GM13976 (cell line): ENCODE measurements around the gene RAB27B.

ENCODE experiments used
- DNase-seq: peaks from one replicate; pipeline ENCODE4 v3.0.0; 2012; ENCODE audit warnings: low spot score
- in situ Hi-C: fragments of 300-500 bp; cut with MboI; formaldehyde crosslinking; loops from one replicate; pipeline ENCODE4 v1.12.0; 2022; ENCODE audit warnings: low sequenced_read_pairs, mixed read lengths, inconsistent platforms; ENCODE audit not compliant: unreplicated experiment
- TF ChIP-seq, protein P1 (sequence below): IDR thresholded peaks from 2 replicates; pipeline ENCODE4 v1.5.1; 2012; ENCODE audit warnings: borderline replicate concordance, mild to moderate bottlenecking; ENCODE audit not compliant: insufficient read depth; ENCODE audit errors: extremely low read depth, missing control alignments, control extremely low read depth

RAB27B gene

DNA sequence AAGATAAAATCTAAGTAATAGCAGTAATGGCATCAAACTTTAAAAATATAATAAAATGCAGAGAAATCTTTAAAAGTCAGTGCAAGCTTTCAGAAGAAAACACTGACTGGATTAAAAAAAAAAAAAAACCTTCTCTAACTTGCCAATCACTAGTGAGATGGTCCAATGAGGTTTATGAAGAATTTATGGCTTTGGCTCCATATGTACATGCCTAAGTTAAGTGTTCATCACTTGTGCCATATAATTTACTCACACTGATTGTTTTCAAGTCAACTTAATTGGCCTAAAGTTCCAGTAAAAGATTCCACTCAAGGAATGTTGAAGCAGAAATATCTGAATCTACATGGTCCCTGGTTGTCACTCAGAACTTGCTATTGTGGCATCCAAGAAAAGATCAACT is 40.7 kb upstream of the RAB27B start:
- no peak for DNase-seq
- in situ Hi-C loops: no loop called here
- TF ChIP-seq, protein P1, sequence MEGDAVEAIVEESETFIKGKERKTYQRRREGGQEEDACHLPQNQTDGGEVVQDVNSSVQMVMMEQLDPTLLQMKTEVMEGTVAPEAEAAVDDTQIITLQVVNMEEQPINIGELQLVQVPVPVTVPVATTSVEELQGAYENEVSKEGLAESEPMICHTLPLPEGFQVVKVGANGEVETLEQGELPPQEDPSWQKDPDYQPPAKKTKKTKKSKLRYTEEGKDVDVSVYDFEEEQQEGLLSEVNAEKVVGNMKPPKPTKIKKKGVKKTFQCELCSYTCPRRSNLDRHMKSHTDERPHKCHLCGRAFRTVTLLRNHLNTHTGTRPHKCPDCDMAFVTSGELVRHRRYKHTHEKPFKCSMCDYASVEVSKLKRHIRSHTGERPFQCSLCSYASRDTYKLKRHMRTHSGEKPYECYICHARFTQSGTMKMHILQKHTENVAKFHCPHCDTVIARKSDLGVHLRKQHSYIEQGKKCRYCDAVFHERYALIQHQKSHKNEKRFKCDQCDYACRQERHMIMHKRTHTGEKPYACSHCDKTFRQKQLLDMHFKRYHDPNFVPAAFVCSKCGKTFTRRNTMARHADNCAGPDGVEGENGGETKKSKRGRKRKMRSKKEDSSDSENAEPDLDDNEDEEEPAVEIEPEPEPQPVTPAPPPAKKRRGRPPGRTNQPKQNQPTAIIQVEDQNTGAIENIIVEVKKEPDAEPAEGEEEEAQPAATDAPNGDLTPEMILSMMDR: no peak

DNA sequence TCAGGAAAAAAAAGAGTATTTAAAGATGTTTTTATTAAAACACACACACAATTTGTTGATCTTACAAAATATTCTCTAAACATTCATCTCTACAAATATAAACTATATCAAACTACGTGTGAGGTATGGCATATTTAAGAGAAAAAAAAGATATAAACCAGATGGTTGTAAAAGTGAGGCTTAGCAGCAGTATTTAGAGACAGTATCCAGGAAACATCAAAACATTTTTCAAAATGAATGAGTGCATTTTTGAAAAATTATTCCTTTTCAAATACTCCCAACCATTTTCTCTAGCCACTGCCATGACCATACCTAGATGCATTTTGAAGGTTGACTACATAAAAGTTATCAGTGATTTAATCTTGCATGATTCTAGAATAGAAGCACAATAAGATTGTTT is 38.2 kb upstream of the RAB27B start:
- in situ Hi-C loops: no loop called here
- DNase-seq: no peak

DNA sequence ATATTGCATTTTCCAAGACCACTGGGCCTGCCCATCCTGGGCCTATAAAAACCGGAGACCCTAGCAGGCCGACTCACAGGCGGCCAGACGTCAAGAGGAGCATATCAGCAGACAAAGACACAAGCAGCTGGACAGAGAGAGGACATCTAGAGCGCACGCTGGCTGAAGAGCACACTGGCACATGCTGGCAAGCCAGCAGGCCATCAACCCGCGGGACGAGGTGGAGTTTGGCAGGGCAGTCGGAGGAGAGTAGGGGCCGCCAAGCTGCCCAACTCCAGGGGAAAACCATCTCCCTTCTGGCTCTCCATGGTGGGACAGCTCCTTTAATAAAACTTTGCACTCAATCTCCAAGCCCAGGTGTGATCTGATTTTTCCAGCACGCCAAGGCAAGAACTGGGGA is 36.6 kb upstream of the RAB27B start:
- DNase-seq: no peak
- in situ Hi-C loops: no loop called here
- TF ChIP-seq, protein P1: no peak

More for the DNA sequence above, 38.2 kb upstream of the RAB27B start:
- TF ChIP-seq, protein P1: no peak

DNA sequence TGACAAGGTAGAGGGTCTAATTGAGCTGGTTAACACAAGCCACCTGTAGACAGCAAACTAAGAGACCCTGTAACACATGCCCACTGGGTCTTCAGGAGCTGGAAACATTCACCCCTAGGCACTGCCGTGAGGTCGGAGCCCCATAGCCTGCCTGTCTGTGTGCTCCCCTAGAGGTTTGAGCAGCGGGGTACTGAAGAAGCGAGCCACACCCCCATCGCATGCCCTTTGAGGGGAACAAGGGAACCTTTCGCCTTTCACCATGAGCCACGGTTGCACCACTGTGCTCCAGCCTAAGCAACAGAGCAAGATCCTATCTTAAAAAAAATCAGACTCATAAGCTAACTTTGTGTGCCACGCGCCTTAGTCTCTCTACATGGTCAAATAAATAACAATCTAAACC is 36.2 kb upstream of the RAB27B start:
- no peak for DNase-seq
- in situ Hi-C loops: no loop called here
- TF ChIP-seq, protein P1: no peak

DNA sequence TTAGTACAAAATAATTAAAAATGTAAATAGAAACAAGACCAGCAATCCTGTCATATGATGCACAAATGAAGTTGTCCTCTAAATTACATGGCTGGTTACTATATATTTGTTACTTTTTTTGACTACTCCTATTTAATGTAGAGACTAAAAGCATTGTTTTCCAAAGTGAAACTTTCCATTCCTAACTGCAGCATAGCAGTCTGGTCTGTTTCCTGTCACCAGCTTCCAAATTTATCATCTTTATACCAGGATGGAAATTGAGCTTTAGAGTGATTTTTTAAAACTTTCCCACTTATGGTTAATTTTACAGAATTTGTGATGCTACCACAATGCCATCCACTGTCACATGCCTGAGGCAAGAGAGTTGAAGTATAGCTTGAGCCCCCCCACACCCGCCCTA is 33.5 kb upstream of the RAB27B start:
- TF ChIP-seq, protein P1: no peak
- DNase-seq: no peak
- in situ Hi-C loops: no loop called here

DNA sequence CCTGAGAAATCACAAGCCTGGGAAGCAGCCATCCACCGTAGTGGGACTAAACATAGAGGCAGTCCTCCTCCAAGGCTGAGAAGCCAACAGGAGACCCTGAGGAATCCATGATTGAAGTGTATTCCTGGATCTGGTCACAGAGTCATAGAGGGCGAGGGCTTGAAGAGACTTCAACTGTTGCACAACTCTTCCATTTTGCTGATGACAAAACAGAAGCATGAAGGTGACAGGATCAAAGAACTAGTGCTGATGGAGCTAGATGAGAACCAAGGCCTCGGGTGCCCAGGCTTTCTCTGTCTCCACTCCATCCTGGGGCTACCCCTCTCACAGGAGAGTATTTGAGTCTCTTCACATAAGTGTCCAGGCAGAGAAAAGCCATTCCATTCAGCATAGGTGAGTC is 30.1 kb upstream of the RAB27B start:
- TF ChIP-seq, protein P1: no peak
- in situ Hi-C loops: no loop called here
- DNase-seq: no peak

DNA sequence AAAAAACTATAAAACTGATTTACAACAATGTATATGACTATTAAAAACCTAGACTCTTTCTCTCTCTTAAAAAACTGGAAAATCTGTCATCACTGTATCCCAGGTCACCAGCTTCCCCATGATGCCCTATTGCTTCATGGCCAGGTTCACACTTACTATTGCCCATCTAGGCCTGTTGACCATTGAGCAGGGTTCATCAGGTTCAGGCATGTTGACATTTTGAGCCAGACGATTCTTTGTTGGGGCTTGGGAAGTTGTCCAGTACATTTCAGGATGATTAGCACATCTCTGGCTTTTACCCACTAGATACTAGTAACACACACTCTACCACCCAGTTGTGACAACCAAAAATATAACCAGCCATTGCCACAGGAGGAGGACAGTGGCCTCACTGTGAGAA is 26.9 kb upstream of the RAB27B start:
- in situ Hi-C loops: no loop called here
- TF ChIP-seq, protein P1: no peak
- DNase-seq: no peak
